Tibial nerve (tissue), 4 donors: ENCODE results near the gene NRXN3. TPM values are rescaled to one million over a fixed set of nuclear protein-coding genes. Genes with fewer than 3 reads are reported as not detected.

Experiments
- DNase-seq, 2 donors: peaks; one replicate each; pipeline ENCODE4 v3.0.0-alpha.2; 2019; ENCODE audit warnings: low spot score in 2 of 2
- H3K27ac ChIP-seq, 4 donors: fragments of 200-600 bp; sonication (generic) in 3 of 4; one replicate each; pipeline ENCODE4 v1.5.1; 2017 to 2019; ENCODE audit warnings: mild to moderate bottlenecking in 1 of 4
- H3K27me3 ChIP-seq, 2 donors: fragments of 200-600 bp; sonication (generic) in 1 of 2; one replicate each; pipeline versions ENCODE4 v1.5.1 to v1.6.0; 2017 to 2019
- H3K36me3 ChIP-seq, 3 donors: fragments of 200-600 bp; sonication (generic); one replicate each; pipeline ENCODE4 v1.5.1; 2018 to 2019
- H3K4me1 ChIP-seq, 4 donors: fragments of 200-600 bp; sonication (generic) in 3 of 4; one replicate each; pipeline ENCODE4 v1.5.1; 2017 to 2019
- H3K4me3 ChIP-seq, 4 donors: fragments of 200-600 bp; sonication (generic) in 3 of 4; one replicate each; pipeline ENCODE4 v1.5.1; 2017 to 2019; ENCODE audit warnings: mild to moderate bottlenecking in 1 of 4, moderate library complexity in 1 of 4
- H3K9me3 ChIP-seq, 4 donors: fragments of 200-600 bp; sonication (generic) in 3 of 4; one replicate each; pipeline ENCODE4 v1.5.1; 2017 to 2019
- CTCF ChIP-seq, 5 experiments: fragments of 200-600 bp in 3 of 5; fragments of 450-650 bp in 2 of 5; sonication (generic) in 3 of 5; IDR thresholded peaks; one replicate each; pipeline ENCODE4 v1.5.1; 2016 to 2019; ENCODE audit warnings: antibody characterized with exemption in 5 of 5, mild to moderate bottlenecking in 3 of 5, moderate library complexity in 2 of 5
- EP300 ChIP-seq, 2 donors: sonication (generic); formaldehyde crosslinking; IDR thresholded peaks; one replicate each; pipeline ENCODE4 v1.6.1; 2017; ENCODE audit warnings: antibody characterized with exemption in 2 of 2, mild to moderate bottlenecking in 1 of 2
- POLR2A ChIP-seq, 2 donors: fragments of 450-650 bp; IDR thresholded peaks; one replicate each; pipeline ENCODE4 v1.6.1; 2017; ENCODE audit warnings: antibody characterized with exemption in 2 of 2, mild to moderate bottlenecking in 2 of 2, moderate library complexity in 2 of 2
- WGBS, 2 donors: methylation state at CpG; one replicate each; pipeline ENCODE4 v1.1.5; 2018; 5-methylcytosine and 5-hydroxymethylcytosine counted together
- total RNA-seq, 4 donors: library from RNA; depleted of rRNA; stranded (reverse); fragments of >200 nt; gene quantifications; one replicate each; pipeline ENCODE4 v1.1.0, GENCODE V29; 2016

NRXN3 gene
- total RNA-seq, 4 donors from 2014 or later = 16.7 to 52.2 (median 19.7) TPM

DNA sequence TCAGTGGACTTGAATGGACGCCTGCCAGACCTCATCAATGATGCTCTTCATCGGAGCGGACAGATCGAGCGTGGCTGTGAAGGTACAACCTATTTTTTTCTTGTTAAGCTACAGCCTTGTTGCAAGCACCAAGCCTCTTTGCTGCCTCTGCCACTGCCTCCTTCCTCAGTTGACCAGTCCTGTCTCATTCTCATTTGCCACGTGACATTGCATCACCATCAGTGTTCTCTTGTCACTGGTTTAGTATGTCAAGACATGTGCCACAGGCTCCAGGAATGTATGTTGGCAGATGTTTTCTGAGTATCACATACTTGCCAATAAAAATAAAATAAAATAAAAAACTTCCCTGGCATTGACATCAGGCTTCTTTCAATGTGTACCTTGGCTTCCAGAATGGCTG, 798.1 kb downstream of the NRXN3 start:
- H3K4me3 ChIP-seq = no peak overlapping the region
- no peaks in the 10 kb centered on the region for H3K9me3 ChIP-seq
- 87 to 91% methylated on average over 6 of the region's 6 CpGs for WGBS, 2 donors
- no peak for TF ChIP-seq CTCF (IDR thresholded peaks at IDR 0.05)
- TF ChIP-seq POLR2A (IDR thresholded peaks at IDR 0.05) = no peak
- no peak for TF ChIP-seq EP300 (IDR thresholded peaks at IDR 0.05)
- H3K27ac ChIP-seq = no peak overlapping the region
- H3K27me3 ChIP-seq = no peaks in the 10 kb centered on the region
- no peaks in the 10 kb centered on the region for H3K36me3 ChIP-seq
- H3K4me1 ChIP-seq = peaks cover 0 to 10% (median 0%) of the 10 kb centered on the region in 4 donors
- DNase-seq = no peak

DNA sequence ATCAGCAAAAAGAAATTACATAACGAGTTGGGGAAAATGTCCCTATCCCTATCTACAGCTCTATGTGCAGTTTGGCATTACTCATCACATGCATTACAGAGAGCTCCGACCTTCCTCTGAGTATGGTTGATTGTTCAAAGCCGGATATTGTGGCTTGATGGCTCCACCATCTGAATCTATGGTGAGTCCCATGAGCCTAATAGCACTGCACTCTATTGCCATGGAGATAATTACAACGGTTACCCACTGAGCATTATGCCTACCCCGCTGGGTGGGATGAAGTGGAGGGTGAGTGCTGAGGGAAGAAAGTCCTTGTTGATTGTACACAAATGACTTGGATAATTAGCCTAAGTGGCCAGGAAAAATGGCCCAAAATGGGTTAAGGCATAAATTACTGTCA, 800.5 kb downstream of the NRXN3 start:
- H3K27me3 ChIP-seq = no peaks in the 10 kb centered on the region
- H3K36me3 ChIP-seq = no peaks in the 10 kb centered on the region
- H3K4me1 ChIP-seq = peaks cover 0 to 10% (median 0%) of the 10 kb centered on the region in 4 donors
- DNase-seq = no peak
- WGBS, 2 donors = 71 to 81% methylated on average over 5 of the region's 5 CpGs
- H3K27ac ChIP-seq = no peak overlapping the region
- TF ChIP-seq EP300 (IDR thresholded peaks at IDR 0.05) (no peak), POLR2A (IDR thresholded peaks at IDR 0.05) (no peak), CTCF (IDR thresholded peaks at IDR 0.05) (no peak)
- H3K9me3 ChIP-seq = no peaks in the 10 kb centered on the region
- H3K4me3 ChIP-seq = no peak overlapping the region

DNA sequence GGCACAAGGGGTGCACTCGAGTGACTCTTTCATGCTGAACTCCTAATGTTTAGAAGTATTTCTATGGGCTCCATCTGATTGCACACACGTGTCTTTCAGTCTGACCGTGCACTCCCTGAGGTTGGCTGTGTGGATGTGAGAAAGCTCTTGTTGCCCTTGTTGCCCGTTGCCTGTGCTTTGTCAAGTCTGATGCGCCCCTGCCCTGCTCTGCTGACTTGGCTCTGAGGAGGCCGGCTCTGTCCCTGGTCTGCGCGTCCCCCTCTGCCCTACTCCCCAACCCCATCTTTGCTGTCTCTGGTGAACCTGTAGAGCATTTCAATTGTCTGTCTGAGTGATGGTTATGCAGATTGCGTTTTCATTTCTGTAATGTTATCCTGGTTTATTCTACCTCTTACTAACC, 802.3 kb downstream of the NRXN3 start:
- H3K4me1 ChIP-seq = peaks cover 0 to 10% (median 0%) of the 10 kb centered on the region in 4 donors
- H3K36me3 ChIP-seq = no peaks in the 10 kb centered on the region
- 78 to 89% methylated on average over 9 of the region's 9 CpGs for WGBS, 2 donors
- no peaks in the 10 kb centered on the region for H3K9me3 ChIP-seq
- H3K4me3 ChIP-seq = no peak overlapping the region
- no peak overlapping the region for H3K27ac ChIP-seq
- TF ChIP-seq POLR2A (IDR thresholded peaks at IDR 0.05) (no peak), CTCF (IDR thresholded peaks at IDR 0.05) (no peak), EP300 (IDR thresholded peaks at IDR 0.05) (no peak)
- H3K27me3 ChIP-seq = no peaks in the 10 kb centered on the region
- no peak for DNase-seq

- Histone ChIP-seq H3K36me3 (no peaks in the 10 kb centered on the region), H3K9me3 (no peaks in the 10 kb centered on the region), H3K27me3 (no peaks in the 10 kb centered on the region), H3K4me3 (no peak overlapping the region), H3K4me1 (peaks cover 0 to 2% (median 0%) of the 10 kb centered on the region in 4 donors), H3K27ac (no peak overlapping the region)
- TF ChIP-seq CTCF (IDR thresholded peaks at IDR 0.05) (no peak), POLR2A (IDR thresholded peaks at IDR 0.05) (no peak), EP300 (IDR thresholded peaks at IDR 0.05) (no peak)
- DNase-seq = no peak
- 74 to 80% methylated on average over 3 of the region's 3 CpGs for WGBS, 2 donors
These were observed 804.5 kb downstream of the NRXN3 start for GRCh38 chr14:78974691-78975090.

- H3K27me3 ChIP-seq = no peaks in the 10 kb centered on the region
- no peaks in the 10 kb centered on the region for H3K9me3 ChIP-seq
- H3K4me3 ChIP-seq = no peak overlapping the region
- WGBS, 2 donors = 53 to 63% methylated on average over 3 of the region's 3 CpGs
- no peaks in the 10 kb centered on the region for H3K4me1 ChIP-seq
- H3K27ac ChIP-seq = no peak overlapping the region
- no peak for DNase-seq
- no peaks in the 10 kb centered on the region for H3K36me3 ChIP-seq
- TF ChIP-seq CTCF (IDR thresholded peaks at IDR 0.05) (no peak), POLR2A (IDR thresholded peaks at IDR 0.05) (no peak), EP300 (IDR thresholded peaks at IDR 0.05) (no peak)
These were observed 805.6 kb downstream of the NRXN3 start for GRCh38 chr14:78975734-78976133.
